NCI-H1105 (cell line): ENCODE measurements around the gene ERBB3.

ENCODE experiments used
- DNase-seq: peaks from one replicate; lab custom pipeline; 2025; lab: John Stamatoyannopoulos, UW

The ERBB3 gene

GRCh38 chr12:56134897-56135296 is 54.9 kb downstream of the ERBB3 start:
- DNase-seq, result no peak

DNA sequence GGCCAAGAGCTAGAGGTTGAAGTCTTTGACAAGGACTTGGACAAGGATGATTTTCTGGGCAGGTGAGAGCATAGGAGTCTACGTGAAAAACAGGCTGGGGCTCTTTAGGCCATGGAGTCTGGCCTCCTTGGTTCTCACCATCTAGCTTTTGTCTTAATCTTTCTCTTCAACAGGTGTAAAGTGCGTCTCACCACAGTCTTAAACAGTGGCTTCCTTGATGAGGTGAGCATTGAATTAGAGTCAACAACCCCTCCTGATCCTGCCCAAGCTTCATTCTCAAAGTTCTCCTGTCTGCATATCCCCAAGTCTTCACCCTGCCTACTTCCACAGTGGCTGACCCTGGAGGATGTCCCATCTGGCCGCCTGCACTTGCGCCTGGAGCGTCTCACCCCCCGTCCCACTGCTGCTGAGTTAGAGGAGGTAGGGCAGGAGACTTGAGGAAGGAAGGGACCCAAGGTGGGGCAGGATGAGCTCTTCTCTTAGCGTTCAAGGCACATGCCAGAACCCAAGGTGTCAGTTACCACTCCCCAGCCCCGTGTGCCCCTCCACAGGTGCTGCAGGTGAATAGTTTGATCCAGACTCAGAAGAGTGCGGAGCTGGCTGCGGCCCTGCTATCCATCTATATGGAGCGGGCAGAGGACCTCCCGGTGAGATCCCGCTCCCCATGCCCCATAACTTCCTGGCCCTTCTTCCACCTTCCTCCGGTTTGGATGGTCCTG is 58.0 kb downstream of the ERBB3 start:
- DNase-seq, result no peak

DNA sequence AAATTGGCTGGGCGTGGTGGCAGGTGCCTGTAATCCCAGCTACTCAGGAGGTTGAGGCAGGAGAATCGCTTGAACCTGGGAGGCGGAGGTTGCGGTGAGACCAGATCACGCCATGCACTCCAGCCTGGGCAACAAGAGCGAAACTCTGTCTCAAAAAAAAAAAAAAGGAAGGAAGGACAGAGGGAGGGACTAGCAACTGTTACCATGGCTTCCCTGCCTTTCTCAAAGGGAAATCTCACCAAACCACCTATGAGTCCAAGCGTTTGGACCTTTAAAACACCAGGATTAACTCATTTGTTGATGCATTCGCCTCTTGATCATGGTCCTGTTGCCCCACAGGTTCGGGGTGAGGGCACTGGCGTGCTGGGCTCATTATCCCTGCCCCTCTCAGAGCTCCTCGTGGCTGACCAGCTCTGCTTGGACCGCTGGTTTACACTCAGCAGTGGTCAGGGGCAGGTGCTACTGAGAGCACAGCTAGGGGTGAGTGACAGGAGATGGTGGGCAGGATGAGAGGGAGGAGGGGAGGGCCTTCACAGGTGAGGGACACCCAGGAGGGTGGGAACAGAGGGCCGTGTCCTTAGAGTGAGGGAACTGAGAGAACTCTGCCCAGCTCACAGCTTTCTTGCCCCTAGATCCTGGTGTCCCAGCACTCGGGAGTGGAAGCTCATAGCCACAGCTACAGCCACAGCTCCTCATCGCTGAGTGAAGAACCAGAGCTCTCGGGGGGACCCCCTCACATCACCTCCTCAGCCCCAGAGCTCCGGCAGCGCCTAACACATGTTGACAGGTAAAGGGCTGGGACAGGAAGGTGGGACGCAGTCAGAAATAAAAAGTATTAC is 62.2 kb downstream of the ERBB3 start:
- DNase-seq, result no peak

DNA sequence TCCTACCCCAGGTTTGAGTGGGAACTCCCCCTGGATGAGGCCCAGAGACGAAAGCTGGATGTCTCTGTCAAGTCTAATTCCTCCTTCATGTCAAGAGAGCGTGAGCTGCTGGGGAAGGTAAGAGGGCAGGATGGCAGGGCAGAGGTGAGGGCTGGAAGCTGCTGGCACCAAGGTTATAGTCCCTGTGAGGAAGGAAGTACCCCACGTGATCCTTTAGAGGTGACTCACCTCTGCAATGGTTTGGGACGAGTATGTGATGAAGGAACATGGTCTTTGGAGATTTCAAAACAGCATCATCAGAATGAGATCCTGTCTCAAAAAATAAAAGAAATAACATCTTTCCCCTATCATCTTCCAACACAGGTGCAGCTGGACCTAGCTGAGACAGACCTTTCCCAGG is 63.3 kb downstream of the ERBB3 start:
- no peak for DNase-seq

- DNase-seq, result no peak
Measured at GRCh38 chr12:56143870-56144269, 63.9 kb downstream of the ERBB3 start.

- no peak for DNase-seq
Measured at GRCh38 chr12:56145217-56145616, 65.3 kb downstream of the ERBB3 start.

DNA sequence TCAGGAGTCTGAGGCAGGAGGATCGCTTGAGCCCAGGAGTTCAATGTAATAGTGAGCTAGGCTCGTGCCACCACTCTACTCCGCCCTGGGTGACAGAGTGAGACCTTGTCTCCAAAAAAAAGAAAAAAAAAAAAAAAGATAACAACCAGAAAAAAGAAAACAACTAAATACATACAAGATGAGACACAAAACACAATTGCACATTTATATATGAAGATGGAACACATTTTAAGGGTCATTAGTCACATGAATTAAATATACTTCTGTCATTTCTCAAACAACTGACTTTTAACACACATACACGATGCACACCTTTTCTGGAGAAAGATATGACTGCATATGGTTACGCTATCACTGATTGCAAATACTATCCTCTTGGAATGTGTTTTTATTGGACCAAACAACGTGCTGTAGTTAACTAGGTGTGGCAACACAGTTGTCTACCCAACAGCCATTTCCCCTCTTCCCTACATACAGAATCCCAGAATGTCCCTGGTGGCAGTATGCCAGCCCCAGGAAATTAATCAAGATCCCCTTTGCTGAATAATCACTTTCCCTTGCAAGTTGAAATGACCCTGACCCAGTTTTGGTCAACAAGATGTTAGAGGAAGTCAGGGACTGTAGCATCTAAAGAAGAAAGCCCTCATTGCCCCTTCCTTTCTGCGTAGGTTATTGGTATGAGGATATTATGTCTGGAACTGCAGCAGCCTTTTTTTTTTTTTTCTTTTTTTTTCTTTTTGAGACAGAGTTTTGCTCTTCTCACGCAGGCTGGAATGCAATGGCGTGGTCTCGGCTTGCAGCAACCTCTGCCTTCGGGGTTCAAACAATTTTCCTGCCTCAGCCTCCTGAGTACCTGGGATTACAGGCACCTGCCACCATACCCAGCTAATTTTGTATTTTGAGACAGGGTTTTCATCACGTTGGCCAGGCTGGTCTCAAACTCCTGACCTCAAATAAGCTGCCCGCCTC is 66.8 kb downstream of the ERBB3 start:
- DNase-seq, result no peak

DNA sequence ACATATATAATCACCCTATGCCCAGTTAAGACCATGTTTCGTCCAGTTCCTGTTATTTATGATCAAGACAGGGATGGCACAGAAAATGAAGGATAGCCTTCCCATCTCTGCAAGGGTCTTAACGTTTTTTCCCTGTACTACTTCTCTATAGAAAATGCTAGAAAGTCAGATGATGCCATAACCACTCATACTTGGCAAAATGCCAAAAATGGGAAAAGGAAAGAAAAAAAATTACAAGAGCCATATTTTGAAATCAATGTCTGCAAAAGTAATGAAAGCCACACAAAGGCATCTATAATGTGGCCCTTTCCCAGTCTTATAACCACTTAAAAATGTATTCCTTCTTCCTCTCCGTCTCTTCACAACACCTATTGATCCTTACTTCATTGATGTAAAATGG is 70.6 kb downstream of the ERBB3 start:
- no peak for DNase-seq

GRCh38 chr12:56151672-56152131 is 71.7 kb downstream of the ERBB3 start:
- no peak for DNase-seq

GRCh38 chr12:56152132-56152755 is 72.3 kb downstream of the ERBB3 start, which contains the start of gene MYL6B:
MYL6B (plus strand) TSS chr12:56152587; CDS start chr12:56153919, 1,332 bp downstream.
- peak; percentile 71 for DNase-seq
